Mesothelial cell of epicardium (in vitro differentiated cells): Measurements from ENCODE around the gene POLG2. TPM values are rescaled to one million over a fixed set of nuclear protein-coding genes. Genes with fewer than 3 reads are reported as not detected.

Source experiments
- DNase-seq, 2 experiments: peaks; one replicate each; pipeline ENCODE4 v3.0.0; 2021; ENCODE audit warnings: low spot score in 2 of 2; ENCODE audit not compliant: unreplicated experiment in 2 of 2
- H3K27ac Mint-ChIP-seq: 2 replicates; pipeline ENCODE4 v1.8.0; 2021; ENCODE audit warnings: mixed read lengths
- H3K27me3 Mint-ChIP-seq: 2 replicates; pipeline ENCODE4 v1.8.0; 2021; ENCODE audit warnings: low read depth, mixed read lengths
- H3K36me3 Mint-ChIP-seq: 2 replicates; pipeline ENCODE4 v1.8.0; 2021; ENCODE audit warnings: mixed read lengths
- H3K4me1 Mint-ChIP-seq: 2 replicates; pipeline ENCODE4 v1.8.0; 2021; ENCODE audit warnings: mixed read lengths
- H3K4me3 Mint-ChIP-seq: 2 replicates; pipeline ENCODE4 v1.8.0; 2021; ENCODE audit warnings: mild to moderate bottlenecking, moderate library complexity, mixed read lengths
- H3K9me3 Mint-ChIP-seq: 2 replicates; pipeline ENCODE4 v1.8.0; 2021; ENCODE audit warnings: mixed read lengths
- total RNA-seq: library from RNA; stranded (reverse); gene quantifications from 3 replicates; pipeline ENCODE4 v1.2.1, GENCODE V29; 2021
- TF ChIP-seq, protein P1 (sequence below): fragments of 200-600 bp; sonication (generic); IDR thresholded peaks from one replicate; pipeline ENCODE4 v1.5.0; 2021; ENCODE audit warnings: antibody characterized with exemption; ENCODE audit not compliant: unreplicated experiment

The POLG2 gene
- total RNA-seq, 1 donor from 2014 or later, result 32.2 TPM

DNA sequence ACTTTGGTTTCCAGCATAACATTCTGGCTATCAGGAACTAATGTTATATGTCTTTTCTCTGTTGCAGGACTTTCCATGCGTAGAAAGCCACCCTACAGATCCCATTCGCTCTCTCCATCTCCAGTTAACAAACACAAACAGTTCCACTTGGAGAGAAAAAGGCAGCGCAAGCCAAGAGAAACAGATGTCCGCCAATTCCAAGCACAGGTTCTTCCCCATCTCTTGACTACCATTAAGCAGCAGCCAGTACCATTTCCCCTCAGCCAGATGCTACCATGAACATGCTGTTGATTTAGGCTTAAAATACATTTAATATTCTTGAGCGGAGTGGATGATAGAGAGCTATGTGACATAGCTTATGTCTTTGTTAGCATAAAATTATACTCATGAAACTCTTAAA is 32.4 kb upstream of the POLG2 start:
- DNase-seq, result no peak
- H3K27me3 Mint-ChIP-seq, result no peaks in the 10 kb centered on the region
- H3K4me3 Mint-ChIP-seq, result no peak overlapping the region
- H3K4me1 Mint-ChIP-seq, result no peaks in the 10 kb centered on the region
- H3K9me3 Mint-ChIP-seq, result no peaks in the 10 kb centered on the region
- no peak overlapping the region for H3K27ac Mint-ChIP-seq
- TF ChIP-seq, protein P1, sequence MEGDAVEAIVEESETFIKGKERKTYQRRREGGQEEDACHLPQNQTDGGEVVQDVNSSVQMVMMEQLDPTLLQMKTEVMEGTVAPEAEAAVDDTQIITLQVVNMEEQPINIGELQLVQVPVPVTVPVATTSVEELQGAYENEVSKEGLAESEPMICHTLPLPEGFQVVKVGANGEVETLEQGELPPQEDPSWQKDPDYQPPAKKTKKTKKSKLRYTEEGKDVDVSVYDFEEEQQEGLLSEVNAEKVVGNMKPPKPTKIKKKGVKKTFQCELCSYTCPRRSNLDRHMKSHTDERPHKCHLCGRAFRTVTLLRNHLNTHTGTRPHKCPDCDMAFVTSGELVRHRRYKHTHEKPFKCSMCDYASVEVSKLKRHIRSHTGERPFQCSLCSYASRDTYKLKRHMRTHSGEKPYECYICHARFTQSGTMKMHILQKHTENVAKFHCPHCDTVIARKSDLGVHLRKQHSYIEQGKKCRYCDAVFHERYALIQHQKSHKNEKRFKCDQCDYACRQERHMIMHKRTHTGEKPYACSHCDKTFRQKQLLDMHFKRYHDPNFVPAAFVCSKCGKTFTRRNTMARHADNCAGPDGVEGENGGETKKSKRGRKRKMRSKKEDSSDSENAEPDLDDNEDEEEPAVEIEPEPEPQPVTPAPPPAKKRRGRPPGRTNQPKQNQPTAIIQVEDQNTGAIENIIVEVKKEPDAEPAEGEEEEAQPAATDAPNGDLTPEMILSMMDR, result no peak
- H3K36me3 Mint-ChIP-seq, result peaks cover 49% of the 10 kb centered on the region

DNA sequence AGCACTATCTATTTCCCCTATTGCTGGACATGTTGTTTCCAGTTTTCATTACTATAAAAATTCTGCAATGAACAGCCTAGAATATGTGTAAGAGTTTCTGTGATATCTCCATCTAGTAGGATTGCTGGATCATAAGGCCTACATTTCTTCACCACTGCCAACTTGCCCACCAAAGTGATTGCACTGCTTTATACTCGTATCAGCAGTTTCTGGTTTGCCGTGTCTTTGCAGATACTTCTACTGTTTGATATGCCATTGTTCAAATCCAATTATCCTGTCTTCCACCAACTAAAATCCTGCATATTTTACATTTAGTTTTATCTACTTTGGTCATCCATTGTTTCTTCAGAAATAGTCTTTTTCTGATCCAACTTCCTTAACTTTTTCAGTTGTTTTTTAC is 31.1 kb upstream of the POLG2 start:
- Mint-ChIP-seq H3K9me3 (no peaks in the 10 kb centered on the region), H3K36me3 (peaks cover 49% of the 10 kb centered on the region), H3K27ac (no peak overlapping the region), H3K4me1 (no peaks in the 10 kb centered on the region), H3K27me3 (no peaks in the 10 kb centered on the region), H3K4me3 (no peak overlapping the region)
- DNase-seq, result no peak
- TF ChIP-seq, protein P1, result no peak

DNA sequence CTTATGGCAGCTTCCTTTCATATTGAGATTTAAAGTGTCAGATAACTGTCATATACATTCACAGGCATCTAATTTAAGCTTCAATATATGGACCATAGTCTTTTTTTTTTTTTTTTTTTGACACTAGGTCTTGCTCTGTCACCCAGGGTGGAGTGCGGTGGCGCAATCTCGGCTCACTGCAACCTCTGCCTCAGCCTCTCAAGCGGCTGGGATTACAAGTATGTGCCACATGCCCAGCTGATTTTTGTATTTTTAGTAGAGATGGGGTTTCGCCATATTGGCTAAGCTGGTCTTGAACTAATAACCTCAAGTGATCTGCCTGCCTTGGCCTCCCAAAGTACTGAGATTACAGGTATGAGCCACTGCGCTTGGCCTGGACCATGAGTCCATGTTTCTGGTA is 23.5 kb upstream of the POLG2 start:
- H3K27ac Mint-ChIP-seq, result no peak overlapping the region
- H3K4me3 Mint-ChIP-seq, result no peak overlapping the region
- peaks cover 44% of the 10 kb centered on the region for H3K36me3 Mint-ChIP-seq
- no peaks in the 10 kb centered on the region for H3K27me3 Mint-ChIP-seq
- TF ChIP-seq, protein P1, result no peak
- no peaks in the 10 kb centered on the region for H3K9me3 Mint-ChIP-seq
- DNase-seq, result no peak
- H3K4me1 Mint-ChIP-seq, result no peaks in the 10 kb centered on the region

DNA sequence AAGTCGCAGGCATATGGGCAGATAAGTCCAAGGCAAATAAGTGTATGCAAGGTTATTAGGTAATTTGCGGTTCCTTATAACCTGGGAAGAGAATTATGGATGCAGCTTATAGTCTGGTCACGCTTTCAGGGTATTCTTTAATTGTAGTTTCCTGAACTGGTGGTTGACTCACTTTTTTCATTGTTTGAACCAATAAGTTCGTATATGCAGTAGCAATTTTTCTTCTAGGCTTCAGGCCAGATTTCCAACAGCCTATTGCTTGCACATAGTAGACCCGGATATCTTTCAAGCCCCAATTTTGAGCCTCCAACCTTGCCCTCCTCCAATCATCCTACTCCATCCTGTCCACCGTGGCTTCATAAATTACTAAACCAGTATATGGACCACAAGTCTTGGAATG is 22.7 kb upstream of the POLG2 start:
- Mint-ChIP-seq H3K27me3 (no peaks in the 10 kb centered on the region), H3K4me3 (no peak overlapping the region), H3K4me1 (no peaks in the 10 kb centered on the region), H3K27ac (no peak overlapping the region), H3K9me3 (no peaks in the 10 kb centered on the region), H3K36me3 (peaks cover 47% of the 10 kb centered on the region)
- TF ChIP-seq, protein P1, result no peak
- DNase-seq, result no peak

DNA sequence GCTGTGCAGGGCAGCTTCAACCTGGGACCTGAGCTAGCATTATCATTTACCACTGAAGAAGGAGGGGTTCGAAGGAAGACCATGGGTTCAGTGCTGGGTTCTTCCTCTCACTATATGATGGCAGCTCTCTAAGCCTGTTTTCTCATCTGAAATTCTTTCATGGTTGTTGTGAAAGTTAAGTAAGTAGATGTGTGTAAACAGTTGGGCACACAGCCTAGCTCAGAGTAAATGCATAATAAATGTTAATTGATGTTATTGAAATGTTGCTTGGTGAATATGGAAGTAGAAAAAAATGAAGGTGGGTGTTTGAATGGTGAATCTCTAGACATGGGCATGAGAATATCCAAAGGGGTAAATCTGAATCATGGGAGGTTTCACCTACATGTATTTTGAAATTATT is 19.0 kb upstream of the POLG2 start:
- H3K36me3 Mint-ChIP-seq, result peaks cover 51% of the 10 kb centered on the region
- no peaks in the 10 kb centered on the region for H3K9me3 Mint-ChIP-seq
- H3K27me3 Mint-ChIP-seq, result no peaks in the 10 kb centered on the region
- no peaks in the 10 kb centered on the region for H3K4me1 Mint-ChIP-seq
- no peak overlapping the region for H3K27ac Mint-ChIP-seq
- H3K4me3 Mint-ChIP-seq, result no peak overlapping the region
- DNase-seq, result no peak
- TF ChIP-seq, protein P1, result no peak

DNA sequence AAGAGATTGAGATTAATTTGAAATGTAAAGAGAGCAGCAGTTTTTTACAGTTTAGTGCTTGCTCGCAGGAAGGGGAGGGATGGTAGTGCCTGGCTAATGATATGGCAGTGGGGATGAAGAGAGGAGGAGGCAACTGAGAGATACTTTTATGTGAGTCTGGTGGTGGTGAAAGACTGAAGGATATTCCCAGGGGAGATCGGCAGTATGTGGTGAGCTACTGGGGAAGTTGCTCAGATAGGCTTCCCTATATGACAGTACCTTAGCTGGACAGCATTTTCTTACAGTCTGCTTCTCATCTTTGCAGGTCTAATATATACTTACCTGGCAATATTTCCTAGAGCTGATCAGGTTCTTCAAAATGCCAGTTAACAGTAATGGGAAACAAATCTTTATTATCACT is 18.6 kb upstream of the POLG2 start:
- Mint-ChIP-seq H3K4me1 (no peaks in the 10 kb centered on the region), H3K9me3 (no peaks in the 10 kb centered on the region), H3K27me3 (no peaks in the 10 kb centered on the region), H3K4me3 (no peak overlapping the region), H3K27ac (peak overlapping the region; percentile 34), H3K36me3 (peaks cover 53% of the 10 kb centered on the region)
- DNase-seq, result no peak
- TF ChIP-seq, protein P1, result no peak
